Retinal pigment epithelial cell (primary cell): ENCODE data around the gene TBC1D22A.
A peak's percentile ranks its signal among the peaks of the same experiment; 100 is the strongest.

Experiments
- DNase-seq: peaks from one replicate; pipeline ENCODE4 v3.0.0-alpha.2; 2010; ENCODE audit warnings: low read depth
- H3K4me3 ChIP-seq: 2 replicates; pipeline ENCODE4 v1.5.1; 2011; ENCODE audit warnings: mild to moderate bottlenecking, low read length, control low read depth, moderate library complexity
- TF ChIP-seq, protein P1 (sequence below): conservative IDR thresholded peaks from 2 replicates; pipeline ENCODE4 v1.5.1; 2011; ENCODE audit warnings: low read depth, low read length, control low read depth, inconsistent platforms

The TBC1D22A gene

DNA sequence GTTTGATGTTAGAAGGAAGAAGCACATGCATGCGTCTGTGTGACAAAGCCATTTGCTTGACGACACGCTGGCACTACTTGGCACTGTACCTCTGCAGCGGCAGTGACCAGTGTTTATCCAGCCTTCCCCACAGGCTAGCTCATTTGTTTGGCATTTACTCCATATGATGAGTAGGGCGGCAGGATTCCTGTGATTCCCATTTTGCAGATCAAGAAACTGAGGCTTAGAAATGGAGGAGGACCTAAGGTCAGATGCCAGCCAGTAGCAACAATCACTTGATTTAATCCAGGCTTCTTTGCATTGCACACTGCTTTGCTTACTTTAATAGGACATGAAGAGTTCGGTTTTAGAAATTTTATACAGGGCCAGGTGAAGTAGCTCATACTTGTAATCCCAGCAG lies 45.0 kb downstream of the TBC1D22A start:
- no peak overlapping the region for H3K4me3 ChIP-seq
- no peak for DNase-seq
- TF ChIP-seq, protein P1, sequence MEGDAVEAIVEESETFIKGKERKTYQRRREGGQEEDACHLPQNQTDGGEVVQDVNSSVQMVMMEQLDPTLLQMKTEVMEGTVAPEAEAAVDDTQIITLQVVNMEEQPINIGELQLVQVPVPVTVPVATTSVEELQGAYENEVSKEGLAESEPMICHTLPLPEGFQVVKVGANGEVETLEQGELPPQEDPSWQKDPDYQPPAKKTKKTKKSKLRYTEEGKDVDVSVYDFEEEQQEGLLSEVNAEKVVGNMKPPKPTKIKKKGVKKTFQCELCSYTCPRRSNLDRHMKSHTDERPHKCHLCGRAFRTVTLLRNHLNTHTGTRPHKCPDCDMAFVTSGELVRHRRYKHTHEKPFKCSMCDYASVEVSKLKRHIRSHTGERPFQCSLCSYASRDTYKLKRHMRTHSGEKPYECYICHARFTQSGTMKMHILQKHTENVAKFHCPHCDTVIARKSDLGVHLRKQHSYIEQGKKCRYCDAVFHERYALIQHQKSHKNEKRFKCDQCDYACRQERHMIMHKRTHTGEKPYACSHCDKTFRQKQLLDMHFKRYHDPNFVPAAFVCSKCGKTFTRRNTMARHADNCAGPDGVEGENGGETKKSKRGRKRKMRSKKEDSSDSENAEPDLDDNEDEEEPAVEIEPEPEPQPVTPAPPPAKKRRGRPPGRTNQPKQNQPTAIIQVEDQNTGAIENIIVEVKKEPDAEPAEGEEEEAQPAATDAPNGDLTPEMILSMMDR: no peak

DNA sequence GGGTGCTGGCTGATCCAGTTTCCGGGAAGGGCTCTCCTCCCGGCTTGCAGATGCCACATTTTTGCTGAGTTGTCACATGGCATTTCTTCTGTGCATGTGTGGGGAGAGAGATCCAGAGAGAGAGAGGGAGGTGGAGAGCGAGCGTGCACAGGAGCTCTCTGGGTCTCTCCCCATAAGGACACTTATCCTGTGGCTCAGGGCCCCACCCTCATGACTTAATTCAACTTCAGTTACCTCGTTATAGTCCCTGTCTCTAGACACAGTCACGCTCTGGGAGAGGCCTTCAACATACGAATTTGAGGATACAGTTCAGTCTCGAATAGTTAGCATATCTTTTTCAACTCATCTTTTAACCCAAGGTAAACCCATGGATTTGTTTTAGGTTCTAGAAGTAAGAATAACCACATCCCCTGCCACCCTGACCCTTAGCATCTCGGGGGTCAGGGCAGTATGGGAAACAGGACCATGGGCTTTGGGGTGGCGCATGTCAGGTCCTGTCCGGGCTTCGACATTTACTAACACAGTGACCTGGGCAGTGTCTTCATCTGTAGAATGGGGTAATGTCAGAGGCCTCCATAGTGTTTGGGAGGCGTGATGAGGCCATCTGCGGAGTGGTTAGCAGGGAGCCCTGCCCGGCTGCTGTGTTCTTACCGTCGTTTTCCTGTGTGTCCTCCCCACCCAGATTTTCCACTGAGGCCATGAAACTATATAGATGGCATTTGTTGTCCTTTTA lies 46.9 kb downstream of the TBC1D22A start:
- DNase-seq: no peak
- no peak overlapping the region for H3K4me3 ChIP-seq
- TF ChIP-seq, protein P1: no peak

DNA sequence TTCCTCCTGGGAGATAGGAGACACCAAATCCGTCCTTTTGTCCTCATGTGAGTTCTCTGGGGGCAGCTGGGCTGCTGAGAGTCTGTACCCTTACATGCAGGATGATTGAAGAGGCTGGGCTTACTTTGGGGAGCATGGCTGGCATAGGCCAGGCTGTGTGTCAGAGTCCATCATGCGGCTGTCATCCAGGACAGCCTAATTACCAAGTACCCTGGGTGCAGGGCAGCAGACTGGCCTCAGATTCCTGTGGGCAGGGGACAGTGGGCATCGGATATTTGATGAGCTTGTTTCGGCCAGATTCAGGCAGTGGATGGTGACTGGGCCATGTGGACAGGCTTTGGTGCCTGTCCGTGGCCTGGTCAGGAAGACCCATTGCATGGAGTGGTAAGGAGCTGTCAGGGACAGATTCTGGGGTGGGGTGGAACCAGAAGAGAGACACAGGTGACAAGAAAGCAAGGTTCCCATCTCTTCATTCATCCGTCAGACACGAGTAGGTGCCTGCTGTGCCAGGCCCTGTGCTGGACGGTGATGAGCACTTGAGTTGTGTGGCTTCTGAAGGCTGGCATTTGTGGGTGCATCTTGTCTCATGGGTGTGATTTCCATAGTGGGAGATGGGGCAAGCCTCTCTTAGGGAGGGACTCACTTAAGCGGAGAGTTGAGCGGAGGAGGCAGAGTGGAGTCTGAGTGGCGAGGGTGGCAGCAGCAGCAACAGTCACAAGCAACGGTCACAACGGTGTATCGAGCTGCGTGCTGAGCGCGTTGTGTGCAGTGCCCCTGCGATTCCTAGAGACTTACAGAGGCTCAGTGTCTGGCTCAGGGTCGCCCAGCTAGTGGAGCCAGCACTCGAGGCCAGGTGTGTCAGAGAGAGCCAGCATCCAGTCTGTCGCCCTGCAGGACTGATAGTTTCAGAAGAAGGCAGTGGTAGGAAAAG lies 48.7 kb downstream of the TBC1D22A start:
- H3K4me3 ChIP-seq: no peak overlapping the region
- TF ChIP-seq, protein P1: no peak
- DNase-seq: no peak

DNA sequence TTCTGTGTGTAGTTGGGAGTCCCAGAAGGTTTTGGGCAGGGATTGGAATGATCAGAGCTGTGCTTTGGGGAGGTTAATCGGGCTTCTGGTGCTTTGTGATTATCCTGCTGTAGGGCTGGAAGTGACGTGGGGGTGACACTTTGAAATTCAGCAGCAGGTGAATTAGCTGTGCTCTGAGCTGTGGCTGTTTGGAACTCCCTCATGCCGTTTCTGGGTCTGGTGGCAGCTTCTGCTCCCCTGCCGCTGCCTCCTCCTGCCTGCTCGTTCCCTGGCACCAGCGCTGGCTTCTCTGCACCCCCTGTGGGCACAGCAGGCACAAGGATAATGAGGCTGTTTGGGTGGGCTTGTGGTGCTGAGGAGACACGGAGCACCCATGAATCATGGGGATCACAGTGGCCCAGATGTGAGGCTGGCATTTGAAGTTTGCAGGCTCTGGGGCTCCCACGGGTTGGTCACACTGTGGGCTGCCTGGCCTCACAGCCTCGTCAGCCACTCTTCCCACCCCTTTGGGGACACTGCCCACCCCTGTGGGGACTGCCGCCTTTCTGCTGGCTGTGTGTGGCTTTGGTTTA lies 49.7 kb downstream of the TBC1D22A start:
- H3K4me3 ChIP-seq: no peak overlapping the region
- no peak for DNase-seq
- TF ChIP-seq, protein P1: no peak

DNA sequence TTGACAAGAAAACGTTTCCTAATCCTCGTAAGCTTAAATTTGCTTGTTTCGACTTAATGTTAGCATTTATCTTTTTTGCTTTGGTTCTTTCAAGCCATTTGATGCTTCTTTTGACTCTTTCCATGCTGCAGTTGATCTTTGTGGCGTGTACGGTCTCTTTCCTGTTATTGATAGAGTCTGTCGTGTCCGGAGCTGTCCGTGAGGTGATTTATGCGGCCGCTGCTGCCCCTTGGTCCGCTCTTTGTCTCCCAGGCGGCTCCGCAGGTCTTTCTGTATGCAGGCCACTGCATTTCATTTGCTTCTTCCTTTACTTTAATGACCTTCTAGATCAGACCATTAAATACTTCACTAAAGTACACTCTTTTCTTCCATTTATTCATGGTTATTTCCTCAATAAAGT lies 50.3 kb downstream of the TBC1D22A start:
- TF ChIP-seq, protein P1: no peak
- no peak for DNase-seq
- H3K4me3 ChIP-seq: no peak overlapping the region

DNA sequence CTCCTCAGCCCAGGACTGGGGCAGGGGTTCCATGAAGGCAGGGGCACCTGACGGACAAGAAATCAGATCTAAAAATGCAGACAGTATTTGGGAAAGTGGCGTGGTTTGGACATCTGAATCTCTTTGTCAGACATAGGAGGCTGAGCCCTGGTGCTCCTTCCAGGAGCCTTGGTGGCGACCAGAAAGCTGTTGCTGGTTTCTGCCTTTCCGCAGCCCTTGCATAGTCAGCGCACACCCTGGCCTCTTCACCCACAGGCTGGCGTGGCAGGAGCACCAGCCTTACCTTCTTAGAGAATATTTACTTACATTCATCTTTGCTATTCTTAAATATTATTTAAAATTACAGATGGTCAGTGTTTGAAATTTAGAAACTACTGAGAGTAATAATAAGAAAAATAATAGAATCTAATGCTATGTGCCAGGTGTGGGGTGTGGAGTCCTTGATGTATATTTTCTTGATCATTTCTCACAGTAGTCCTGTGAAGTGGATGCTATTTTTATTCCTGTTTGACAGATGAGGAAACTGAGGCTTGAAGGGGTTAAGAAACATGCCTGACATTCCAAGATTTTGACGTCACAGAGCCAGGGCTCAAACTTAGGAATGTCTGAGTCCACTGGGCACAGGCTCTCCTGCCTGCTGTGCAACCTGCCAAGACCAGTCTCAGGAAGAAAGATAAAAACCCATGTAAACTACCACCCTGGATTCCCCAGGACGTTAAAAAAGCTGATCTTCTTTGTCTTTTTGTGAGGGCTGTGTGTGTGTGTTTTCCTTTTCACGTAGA lies 51.6 kb downstream of the TBC1D22A start:
- TF ChIP-seq, protein P1: no peak
- H3K4me3 ChIP-seq: no peak overlapping the region
- peak; percentile 54 for DNase-seq
